ENCODE measurements around the gene PLEKHS1.

PLEKHS1 gene

DNA sequence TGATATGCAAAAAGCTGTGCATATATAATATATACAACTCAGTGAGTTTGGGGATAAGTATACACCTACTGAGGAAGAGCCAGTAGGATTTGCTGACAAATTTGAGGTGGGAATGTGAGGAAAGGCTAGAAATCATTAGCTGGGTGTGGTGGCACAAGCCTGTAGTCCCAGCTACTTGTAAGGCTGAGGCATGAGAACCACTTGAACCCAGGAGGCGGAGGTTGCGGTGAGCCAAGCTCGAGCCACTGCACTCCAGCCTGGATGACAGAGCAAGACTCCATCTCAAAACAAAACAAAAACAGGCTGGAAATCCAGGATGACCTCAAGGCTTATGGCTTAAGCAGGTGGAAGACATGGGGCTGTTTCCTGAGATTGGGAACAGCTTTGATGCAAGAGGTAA is 10.6 kb upstream of the PLEKHS1 start:
- H3K4me3 ChIP-seq (ENCODE audit: low read length) = no peak overlapping the region
- no peak for TF ChIP-seq CTCF (conservative IDR thresholded peaks at IDR 0.05; ENCODE audit: low read depth, low read length)
- DNase-seq (ENCODE audit: low read depth) = no peak

- no peak for DNase-seq (ENCODE audit: low read depth)
- no peak for TF ChIP-seq CTCF (conservative IDR thresholded peaks at IDR 0.05; ENCODE audit: low read depth, low read length)
- no peak overlapping the region for H3K4me3 ChIP-seq (ENCODE audit: low read length)
Observed at GRCh38 chr10:113742466-113742865, 9.0 kb upstream of the PLEKHS1 start.

GRCh38 chr10:113743594-113743993 is 7.9 kb upstream of the PLEKHS1 start:
- no peak overlapping the region for H3K4me3 ChIP-seq (ENCODE audit: low read length)
- no peak for DNase-seq (ENCODE audit: low read depth)
- no peak for TF ChIP-seq CTCF (conservative IDR thresholded peaks at IDR 0.05; ENCODE audit: low read depth, low read length)

DNA sequence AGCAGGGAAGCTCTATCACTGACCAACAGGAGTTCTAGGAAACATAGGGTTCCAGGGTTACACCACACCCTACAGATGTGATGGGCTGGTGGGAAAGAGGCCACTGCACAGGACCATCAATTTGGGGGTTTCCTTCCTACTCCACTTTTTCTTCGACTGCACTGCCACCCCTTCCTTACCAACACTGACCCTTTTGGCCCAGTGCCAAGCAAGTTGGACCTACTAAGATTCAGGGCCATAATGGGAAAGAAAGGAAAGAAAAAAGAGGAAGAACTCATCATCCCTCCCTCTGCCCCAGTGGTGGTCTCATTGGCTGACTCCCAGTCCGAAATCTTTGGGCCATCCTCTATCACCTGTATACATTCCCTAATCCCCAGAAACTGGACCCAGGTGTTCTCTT is 6.1 kb upstream of the PLEKHS1 start:
- no peak for DNase-seq (ENCODE audit: low read depth)
- TF ChIP-seq CTCF (conservative IDR thresholded peaks at IDR 0.05; ENCODE audit: low read depth, low read length) = no peak

DNA sequence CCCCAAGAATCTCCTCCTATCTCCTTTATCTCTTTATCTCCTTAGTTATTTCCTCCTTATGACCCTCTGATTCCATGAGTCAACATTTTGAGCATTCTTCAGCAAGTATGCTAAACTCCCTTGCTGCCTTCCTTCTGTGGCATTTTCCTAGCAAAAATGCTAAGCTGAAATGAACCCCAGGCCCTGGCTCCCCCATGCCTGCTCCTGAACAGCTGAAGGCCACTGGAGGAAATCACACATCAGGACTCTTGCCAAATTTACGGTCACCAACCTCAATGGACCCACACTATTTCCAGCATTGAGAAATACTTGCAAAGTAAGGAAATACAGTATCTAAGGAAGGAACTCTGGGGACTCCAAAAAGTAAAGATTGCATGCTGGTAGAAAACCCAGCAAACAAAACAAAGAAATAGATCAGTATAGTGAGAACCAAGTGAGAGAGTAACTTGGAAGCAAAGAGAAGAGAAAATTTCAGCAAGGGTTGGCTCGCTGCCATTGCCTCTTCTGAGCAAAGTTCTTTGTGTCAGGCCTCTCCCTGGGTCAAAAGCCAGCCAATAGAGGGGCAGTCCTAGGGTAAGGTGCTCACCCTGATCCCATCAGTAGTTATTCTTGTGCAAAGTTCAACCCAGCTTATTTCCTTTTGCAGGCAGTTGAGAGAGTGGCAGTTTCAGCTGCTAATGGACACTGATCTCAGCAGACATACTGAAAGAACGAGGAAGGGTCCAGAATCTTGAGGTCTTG is 5.1 kb upstream of the PLEKHS1 start:
- TF ChIP-seq CTCF (conservative IDR thresholded peaks at IDR 0.05; ENCODE audit: low read depth, low read length) = no peak
- DNase-seq (ENCODE audit: low read depth) = no peak
- no peak overlapping the region for H3K4me3 ChIP-seq (ENCODE audit: low read length)

More for the DNA sequence above, 6.1 kb upstream of the PLEKHS1 start:
- H3K4me3 ChIP-seq (ENCODE audit: low read length) = no peak overlapping the region

DNA sequence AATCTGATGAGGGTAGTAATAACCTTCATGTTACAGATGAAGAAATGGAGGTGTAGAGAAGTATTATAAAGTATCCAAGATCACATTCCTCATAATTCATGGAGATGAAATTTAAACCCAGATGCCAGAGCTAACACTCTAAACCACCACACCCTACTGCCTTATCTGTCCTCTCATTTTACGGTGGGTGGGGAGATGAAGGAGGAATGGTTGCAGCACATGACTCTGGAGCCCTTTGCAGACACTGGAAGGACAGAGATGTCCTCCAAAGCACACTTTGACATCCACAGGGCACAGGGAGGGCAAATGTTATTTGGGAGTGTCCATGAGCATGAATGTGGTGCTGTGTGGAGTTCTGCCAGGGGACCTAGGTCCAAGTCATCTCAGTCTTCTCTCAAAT is 1.1 kb downstream of the PLEKHS1 start:
- no peak for DNase-seq (ENCODE audit: low read depth)
- no peak overlapping the region for H3K4me3 ChIP-seq (ENCODE audit: low read length)
- no peak for TF ChIP-seq CTCF (conservative IDR thresholded peaks at IDR 0.05; ENCODE audit: low read depth, low read length)

GRCh38 chr10:113753020-113753692 is 1.7 kb downstream of the PLEKHS1 start:
- no peak for DNase-seq (ENCODE audit: low read depth)
- no peak for TF ChIP-seq CTCF (conservative IDR thresholded peaks at IDR 0.05; ENCODE audit: low read depth, low read length)
- H3K4me3 ChIP-seq (ENCODE audit: low read length) = no peak overlapping the region

Data from retinal pigment epithelial cell (primary cell).